Liver (tissue), 9 donors: Measurements from ENCODE around the gene GCLC. TPM values are rescaled to one million over a fixed set of nuclear protein-coding genes. Genes with fewer than 3 reads are reported as not detected.

Source experiments
- DNase-seq: peaks from one replicate; pipeline ENCODE4 v3.0.0-alpha.2; 2017; ENCODE audit warnings: low spot score
- H3K27ac ChIP-seq, 2 donors: one replicate each; pipeline ENCODE4 v1.7.0; 2013; ENCODE audit warnings: inconsistent platforms in 2 of 2, low read length in 2 of 2, control low read depth in 1 of 2, low read depth in 1 of 2, mild to moderate bottlenecking in 1 of 2
- H3K27me3 ChIP-seq, 4 donors: one replicate each; pipeline versions ENCODE4 v1.6.1 to v1.7.0; 2013; ENCODE audit warnings: low read length in 3 of 4, inconsistent platforms in 1 of 4, mild to moderate bottlenecking in 1 of 4, moderate library complexity in 1 of 4; ENCODE audit not compliant: control insufficient read depth in 4 of 4, insufficient read depth in 4 of 4
- H3K36me3 ChIP-seq, 4 donors: one replicate each; pipeline versions ENCODE4 v1.6.1 to v1.7.0; 2013; ENCODE audit warnings: low read length in 3 of 4, mild to moderate bottlenecking in 3 of 4, low read depth in 1 of 4, moderate library complexity in 1 of 4; ENCODE audit not compliant: control insufficient read depth in 4 of 4, insufficient read depth in 3 of 4
- H3K4me1 ChIP-seq, 4 donors: one replicate each; pipeline versions ENCODE4 v1.6.1 to v1.7.0; 2013; ENCODE audit warnings: low read length in 3 of 4, mild to moderate bottlenecking in 3 of 4, moderate library complexity in 1 of 4; ENCODE audit not compliant: control insufficient read depth in 4 of 4, insufficient read depth in 4 of 4
- H3K4me3 ChIP-seq, 3 donors: one replicate each; pipeline versions ENCODE4 v1.6.1 to v1.7.0; 2013; ENCODE audit warnings: low read length in 3 of 3, control low read depth in 1 of 3, low read depth in 1 of 3, mild to moderate bottlenecking in 1 of 3
- H3K9ac ChIP-seq, 2 donors: one replicate each; pipeline ENCODE4 v1.7.0; 2013; ENCODE audit warnings: low read length in 2 of 2, mild to moderate bottlenecking in 2 of 2, moderate library complexity in 2 of 2, control low read depth in 1 of 2, low read depth in 1 of 2
- H3K9me3 ChIP-seq, 4 donors: one replicate each; pipeline versions ENCODE4 v1.6.1 to v1.7.0; 2013; ENCODE audit warnings: low read length in 3 of 4; ENCODE audit not compliant: control insufficient read depth in 4 of 4
- EGR1 ChIP-seq, 2 donors: IDR thresholded peaks; 2 replicates each; pipeline ENCODE4 v1.6.1; 2016 to 2018; ENCODE audit warnings: antibody characterized with exemption in 2 of 2, low read depth in 2 of 2
- FOXA2 ChIP-seq: IDR thresholded peaks from 2 replicates; pipeline ENCODE4 v1.6.1; 2016; ENCODE audit warnings: antibody characterized with exemption
- GABPA ChIP-seq, 2 donors: IDR thresholded peaks in 1 of 2; conservative IDR thresholded peaks in 1 of 2; 2 replicates each; pipeline ENCODE4 v1.6.1; 2016; ENCODE audit warnings: antibody characterized with exemption in 2 of 2, mild to moderate bottlenecking in 1 of 2, moderate library complexity in 1 of 2
- HNF4A ChIP-seq, 2 donors: conservative IDR thresholded peaks; 2 replicates each; pipeline ENCODE4 v1.6.1; 2016; ENCODE audit warnings: antibody characterized with exemption in 2 of 2, mild to moderate bottlenecking in 2 of 2
- HNF4G ChIP-seq: IDR thresholded peaks from 2 replicates; pipeline ENCODE4 v1.6.1; 2016; ENCODE audit warnings: antibody characterized with exemption
- MAX ChIP-seq: IDR thresholded peaks from 2 replicates; pipeline ENCODE4 v1.6.1; 2016; ENCODE audit warnings: antibody characterized with exemption
- NR2F2 ChIP-seq: IDR thresholded peaks from 2 replicates; pipeline ENCODE4 v1.6.1; 2016; ENCODE audit warnings: antibody characterized with exemption
- RXRA ChIP-seq, 2 donors: IDR thresholded peaks; 2 replicates each; pipeline ENCODE4 v1.6.1; 2017 to 2018; ENCODE audit warnings: antibody characterized with exemption in 2 of 2, mild to moderate bottlenecking in 1 of 2
- SP1 ChIP-seq: IDR thresholded peaks from 2 replicates; pipeline ENCODE4 v1.6.1; 2018; ENCODE audit warnings: antibody characterized with exemption, mild to moderate bottlenecking
- YY1 ChIP-seq: IDR thresholded peaks from 2 replicates; pipeline ENCODE4 v1.6.1; 2016; ENCODE audit warnings: antibody characterized with exemption, mild to moderate bottlenecking
- ZBTB33 ChIP-seq: IDR thresholded peaks from 2 replicates; pipeline ENCODE4 v1.6.1; 2016; ENCODE audit warnings: antibody characterized with exemption
- WGBS: extraction: QIAGEN DNeasy Blood & Tissue Kit; methylation state at CpG from one replicate; pipeline ENCODE4 v1.1.7; 2013; 5-methylcytosine and 5-hydroxymethylcytosine counted together
- polyA plus RNA-seq, 2 donors: library from polyadenylated mRNA; stranded (reverse) in 1 of 2; unstranded in 1 of 2; fragments of 200-250 nt in 1 of 2; fragments of >200 nt in 1 of 2; fragmentation: Nextera tagmentation in 1 of 2; extraction: Ambion mirVana in 1 of 2; gene quantifications; one replicate each; pipeline versions ENCODE4 v1.2.1 to v1.2.3, GENCODE V29; 2013 to 2015
- total RNA-seq, 2 donors: library from RNA; depleted of rRNA; stranded (reverse); fragments of >200 nt; gene quantifications; one replicate each; pipeline ENCODE4 v1.2.3, GENCODE V29; 2014
- TF ChIP-seq, protein P1 (sequence below): IDR thresholded peaks from 2 replicates; pipeline ENCODE4 v1.6.1; 2016; ENCODE audit warnings: antibody characterized with exemption, mild to moderate bottlenecking
- donor health status: healthy.
- donor health status: healthy.
- donor health status: healthy.
- donor health status: healthy.
- donor health status: healthy.

Gene GCLC
- total and polyA plus RNA-seq, 4 donors: 28.6 to 135 (median 79.8) TPM

DNA sequence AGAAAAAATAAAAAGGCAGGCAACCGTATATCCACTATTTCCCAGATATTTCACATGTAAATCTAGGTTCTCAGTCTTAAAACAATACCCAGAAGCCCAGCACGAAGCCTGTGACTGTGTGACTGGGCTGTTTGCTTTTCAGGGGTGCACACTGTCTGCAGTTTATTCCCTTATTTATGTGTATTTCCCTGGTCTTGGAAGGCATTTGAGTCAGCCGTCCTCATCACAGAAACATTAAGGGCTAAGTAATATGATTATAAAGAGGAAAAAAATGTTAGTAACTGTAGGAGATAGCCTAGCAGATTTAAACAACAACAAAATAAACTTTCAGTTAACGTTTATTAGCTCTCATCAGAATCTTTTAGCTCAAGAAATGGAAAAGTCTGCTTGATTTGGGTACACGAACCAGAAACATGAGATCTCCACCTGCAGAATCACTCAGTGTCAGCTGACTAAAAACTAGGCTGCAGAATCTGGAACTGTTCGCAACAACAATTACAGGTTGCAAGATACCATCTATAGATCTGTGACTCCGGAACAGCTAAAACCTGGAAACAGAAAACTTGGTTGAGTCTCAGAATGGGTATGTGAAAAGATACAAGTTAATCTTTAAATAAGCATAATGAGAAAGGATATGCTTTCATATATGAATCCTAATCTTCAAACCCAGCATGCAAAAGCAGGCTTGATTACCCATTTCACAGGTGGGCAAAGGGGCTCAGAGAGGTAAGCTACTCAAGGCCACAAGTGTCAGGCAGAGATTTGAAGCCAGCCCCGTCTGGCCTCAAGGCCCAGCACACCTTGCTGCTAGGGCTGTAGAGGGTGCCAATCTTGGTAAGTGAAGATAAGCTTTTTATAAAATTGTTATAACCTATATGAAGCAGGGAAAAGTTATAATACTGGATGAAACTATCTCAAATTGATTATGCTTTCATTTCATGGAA, 21.1 kb downstream of the GCLC start (continued):
- TF ChIP-seq HNF4A (conservative IDR thresholded peaks at IDR 0.05) (no peak), SP1 (no peak), RXRA (IDR thresholded peaks at IDR 0.05) (no peak), FOXA2 (no peak), MAX (no peak), YY1 (no peak), GABPA (IDR thresholded peaks at IDR 0.05 in 1 of 2, conservative IDR thresholded peaks at IDR 0.05 in 1 of 2) (no peak), NR2F2 (no peak)

GRCh38 chr6:53520320-53520928, 24.5 kb downstream of the GCLC start:
- 92% methylated on average over 14 of the region's 14 CpGs for WGBS

More at GRCh38 chr6:53520320-53520928, 24.5 kb downstream of the GCLC start:
- no peak overlapping the region for H3K27ac ChIP-seq
- TF ChIP-seq ZBTB33: no peak
- no peak for TF ChIP-seq RXRA (IDR thresholded peaks at IDR 0.05)
- TF ChIP-seq MAX: no peak
- no peak for TF ChIP-seq HNF4G
- no peak for TF ChIP-seq YY1
- TF ChIP-seq, protein P1, sequence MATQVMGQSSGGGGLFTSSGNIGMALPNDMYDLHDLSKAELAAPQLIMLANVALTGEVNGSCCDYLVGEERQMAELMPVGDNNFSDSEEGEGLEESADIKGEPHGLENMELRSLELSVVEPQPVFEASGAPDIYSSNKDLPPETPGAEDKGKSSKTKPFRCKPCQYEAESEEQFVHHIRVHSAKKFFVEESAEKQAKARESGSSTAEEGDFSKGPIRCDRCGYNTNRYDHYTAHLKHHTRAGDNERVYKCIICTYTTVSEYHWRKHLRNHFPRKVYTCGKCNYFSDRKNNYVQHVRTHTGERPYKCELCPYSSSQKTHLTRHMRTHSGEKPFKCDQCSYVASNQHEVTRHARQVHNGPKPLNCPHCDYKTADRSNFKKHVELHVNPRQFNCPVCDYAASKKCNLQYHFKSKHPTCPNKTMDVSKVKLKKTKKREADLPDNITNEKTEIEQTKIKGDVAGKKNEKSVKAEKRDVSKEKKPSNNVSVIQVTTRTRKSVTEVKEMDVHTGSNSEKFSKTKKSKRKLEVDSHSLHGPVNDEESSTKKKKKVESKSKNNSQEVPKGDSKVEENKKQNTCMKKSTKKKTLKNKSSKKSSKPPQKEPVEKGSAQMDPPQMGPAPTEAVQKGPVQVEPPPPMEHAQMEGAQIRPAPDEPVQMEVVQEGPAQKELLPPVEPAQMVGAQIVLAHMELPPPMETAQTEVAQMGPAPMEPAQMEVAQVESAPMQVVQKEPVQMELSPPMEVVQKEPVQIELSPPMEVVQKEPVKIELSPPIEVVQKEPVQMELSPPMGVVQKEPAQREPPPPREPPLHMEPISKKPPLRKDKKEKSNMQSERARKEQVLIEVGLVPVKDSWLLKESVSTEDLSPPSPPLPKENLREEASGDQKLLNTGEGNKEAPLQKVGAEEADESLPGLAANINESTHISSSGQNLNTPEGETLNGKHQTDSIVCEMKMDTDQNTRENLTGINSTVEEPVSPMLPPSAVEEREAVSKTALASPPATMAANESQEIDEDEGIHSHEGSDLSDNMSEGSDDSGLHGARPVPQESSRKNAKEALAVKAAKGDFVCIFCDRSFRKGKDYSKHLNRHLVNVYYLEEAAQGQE: no peak
- TF ChIP-seq EGR1 (IDR thresholded peaks at IDR 0.05; ENCODE audit: low read depth in 2 of 2): no peak
- TF ChIP-seq SP1: no peak
- H3K9ac ChIP-seq: no peak overlapping the region
- H3K9me3 ChIP-seq: no peaks in the 10 kb centered on the region
- H3K4me1 ChIP-seq: peaks cover 0 to 45% (median 34%) of the 10 kb centered on the region in 4 donors
- H3K4me3 ChIP-seq: no peak overlapping the region
- no peak for DNase-seq
- peaks cover 0 to 13% (median 9%) of the 10 kb centered on the region in 4 donors for H3K36me3 ChIP-seq
- H3K27me3 ChIP-seq: no peaks in the 10 kb centered on the region
